ENCODE data around the gene GSE1. TPM values are rescaled to one million over a fixed set of nuclear protein-coding genes. Genes with fewer than 3 reads are reported as not detected.

GSE1 gene
- total RNA-seq, 4 donors from 2014 or later: 45.1 to 89.3 (median 71.3) TPM

DNA sequence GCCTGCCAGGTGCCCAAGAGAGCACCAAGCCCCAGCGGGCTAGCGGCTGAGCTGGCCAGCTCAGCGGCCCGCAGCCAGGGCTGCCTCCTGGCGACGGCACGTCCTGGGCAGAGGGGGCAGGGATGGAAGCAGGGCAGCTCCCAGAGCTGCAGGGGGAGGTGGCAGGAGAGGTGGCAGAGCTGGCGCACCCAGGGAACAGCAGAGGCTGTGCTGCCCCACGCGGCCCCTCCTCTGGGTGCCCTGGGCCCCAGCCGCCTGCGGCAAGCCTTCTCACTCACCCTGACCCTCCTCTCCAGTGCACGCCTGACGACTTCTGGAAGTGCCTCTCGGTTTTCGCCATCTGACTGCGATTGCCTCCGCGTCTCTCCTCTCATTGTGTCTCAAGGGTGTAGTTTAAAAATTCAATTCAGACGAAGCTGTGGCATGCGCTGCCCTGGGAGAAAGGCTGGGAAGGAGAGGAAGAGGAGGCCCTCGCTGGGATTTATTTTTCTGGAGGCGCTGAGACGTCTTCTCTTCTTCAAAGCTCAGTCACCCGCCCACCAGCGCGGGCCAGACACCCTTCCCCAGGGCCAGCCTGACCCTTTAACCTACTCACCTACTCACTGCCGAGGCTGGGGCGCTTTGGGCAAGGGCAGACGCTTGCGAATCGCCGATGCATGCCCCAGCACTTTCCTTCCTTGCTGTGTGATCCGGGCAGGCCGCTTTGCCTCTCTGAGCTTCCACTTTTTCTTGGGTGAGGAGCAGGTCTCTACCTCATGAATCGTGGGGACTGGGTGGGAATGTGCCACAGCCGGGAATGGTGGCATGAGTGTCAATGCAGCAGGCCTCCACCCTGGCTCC is 24.9 kb downstream of the GSE1 start:
- TF ChIP-seq, protein P1, sequence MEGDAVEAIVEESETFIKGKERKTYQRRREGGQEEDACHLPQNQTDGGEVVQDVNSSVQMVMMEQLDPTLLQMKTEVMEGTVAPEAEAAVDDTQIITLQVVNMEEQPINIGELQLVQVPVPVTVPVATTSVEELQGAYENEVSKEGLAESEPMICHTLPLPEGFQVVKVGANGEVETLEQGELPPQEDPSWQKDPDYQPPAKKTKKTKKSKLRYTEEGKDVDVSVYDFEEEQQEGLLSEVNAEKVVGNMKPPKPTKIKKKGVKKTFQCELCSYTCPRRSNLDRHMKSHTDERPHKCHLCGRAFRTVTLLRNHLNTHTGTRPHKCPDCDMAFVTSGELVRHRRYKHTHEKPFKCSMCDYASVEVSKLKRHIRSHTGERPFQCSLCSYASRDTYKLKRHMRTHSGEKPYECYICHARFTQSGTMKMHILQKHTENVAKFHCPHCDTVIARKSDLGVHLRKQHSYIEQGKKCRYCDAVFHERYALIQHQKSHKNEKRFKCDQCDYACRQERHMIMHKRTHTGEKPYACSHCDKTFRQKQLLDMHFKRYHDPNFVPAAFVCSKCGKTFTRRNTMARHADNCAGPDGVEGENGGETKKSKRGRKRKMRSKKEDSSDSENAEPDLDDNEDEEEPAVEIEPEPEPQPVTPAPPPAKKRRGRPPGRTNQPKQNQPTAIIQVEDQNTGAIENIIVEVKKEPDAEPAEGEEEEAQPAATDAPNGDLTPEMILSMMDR (IDR thresholded peaks at IDR 0.05 in 4 of 5, conservative IDR thresholded peaks at IDR 0.05 in 1 of 5): no peak
- no peak for TF ChIP-seq POLR2A (IDR thresholded peaks at IDR 0.05)
- Histone ChIP-seq H3K27ac (no peak overlapping the region), H3K27me3 (no peaks in the 10 kb centered on the region), H3K4me1 (peaks cover 29 to 41% of the 10 kb centered on the region in 2 donors), H3K36me3 (no peaks in the 10 kb centered on the region), H3K9me3 (no peaks in the 10 kb centered on the region), H3K4me3 (no peak overlapping the region)
- in situ Hi-C loops (cut with MboI; ENCODE audit: low sequenced_read_pairs in 4 of 4) (no loop called here), intact Hi-C loops (cut with DNase I; ENCODE audit: low total_unique reads) (no loop called here)
- DNase-seq (no peak), ATAC-seq (no peak)

DNA sequence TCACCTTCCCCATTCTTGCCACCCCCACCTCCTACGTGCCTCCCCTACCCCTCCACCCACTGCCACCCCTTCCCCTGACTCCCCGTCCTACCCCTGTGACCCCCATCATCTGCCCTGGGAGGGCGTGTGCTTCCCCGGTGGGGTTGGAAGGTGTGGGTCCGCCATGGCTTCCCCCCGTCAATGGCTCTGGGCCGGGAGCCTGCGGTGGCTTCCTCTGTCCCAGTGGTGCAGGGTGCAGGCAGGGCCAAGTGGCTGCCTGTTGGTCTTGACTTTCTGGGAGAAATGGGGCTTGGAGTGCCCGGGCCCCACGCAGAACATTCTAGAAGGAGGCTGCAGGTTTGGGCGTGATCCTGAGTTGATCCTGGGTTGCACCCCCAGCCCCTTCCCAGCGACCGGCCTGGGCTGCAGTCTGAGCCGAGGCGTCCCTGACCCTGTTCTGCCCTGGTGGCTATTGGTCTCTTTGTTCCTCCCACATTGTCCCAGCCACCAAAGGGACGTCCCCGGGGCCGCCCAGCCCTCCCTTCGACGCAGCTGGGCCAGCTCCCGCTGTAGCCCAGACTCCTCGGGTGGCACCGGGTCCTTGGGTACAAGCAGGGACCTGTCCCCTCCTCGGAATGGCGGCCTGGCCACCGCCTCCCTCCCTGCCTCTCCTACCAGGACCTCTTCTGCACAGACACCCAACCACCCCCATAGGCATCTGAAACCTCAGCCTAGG is 25.7 kb downstream of the GSE1 start:
- ATAC-seq (peak in 1 of 2 donors; percentile 2), DNase-seq (no peak)
- peak overlapping the region; percentile 79 to 88 (median 82) for H3K27ac ChIP-seq
- H3K27me3 ChIP-seq: no peaks in the 10 kb centered on the region
- no peaks in the 10 kb centered on the region for H3K9me3 ChIP-seq
- in situ Hi-C loops (cut with MboI; ENCODE audit: low sequenced_read_pairs in 4 of 4): no loop called here
- TF ChIP-seq, protein P1 (IDR thresholded peaks at IDR 0.05 in 4 of 5, conservative IDR thresholded peaks at IDR 0.05 in 1 of 5): no peak
- TF ChIP-seq POLR2A (IDR thresholded peaks at IDR 0.05): no peak
- peaks cover 29 to 41% of the 10 kb centered on the region in 2 donors for H3K4me1 ChIP-seq
- intact Hi-C loops (cut with DNase I; ENCODE audit: low total_unique reads): no loop called here
- peak overlapping the region in 1 of 4 donors; percentile 15 for H3K4me3 ChIP-seq
- H3K36me3 ChIP-seq: no peaks in the 10 kb centered on the region

GRCh38 chr16:85639529-85640253 is 26.6 kb downstream of the GSE1 start:
- ATAC-seq: peak; percentile 46 to 57
- H3K27ac ChIP-seq: peak overlapping the region; percentile 79 to 88 (median 82)
- peak overlapping the region in 2 of 4 donors; percentile 5 to 15 for H3K4me3 ChIP-seq
- no peaks in the 10 kb centered on the region for H3K36me3 ChIP-seq
- in situ Hi-C loops (cut with MboI; ENCODE audit: low sequenced_read_pairs in 4 of 4): no loop called here
- TF ChIP-seq, protein P1 (IDR thresholded peaks at IDR 0.05 in 4 of 5, conservative IDR thresholded peaks at IDR 0.05 in 1 of 5): peak in 2 of 5 experiments; percentile 25 to 36
- peak; percentile 32 to 34 for TF ChIP-seq POLR2A (IDR thresholded peaks at IDR 0.05)
- H3K4me1 ChIP-seq: peaks cover 29 to 41% of the 10 kb centered on the region in 2 donors
- no peaks in the 10 kb centered on the region for H3K9me3 ChIP-seq
- intact Hi-C loops (cut with DNase I; ENCODE audit: low total_unique reads): no loop called here
- DNase-seq: peak; percentile 78 to 92
- no peaks in the 10 kb centered on the region for H3K27me3 ChIP-seq

GRCh38 chr16:85640254-85640558 is 27.1 kb downstream of the GSE1 start:
- in situ Hi-C loops (cut with MboI; ENCODE audit: low sequenced_read_pairs in 4 of 4): no loop called here
- intact Hi-C loops (cut with DNase I; ENCODE audit: low total_unique reads): no loop called here
- ATAC-seq: no peak
- TF ChIP-seq POLR2A (IDR thresholded peaks at IDR 0.05): no peak
- TF ChIP-seq, protein P1 (IDR thresholded peaks at IDR 0.05 in 4 of 5, conservative IDR thresholded peaks at IDR 0.05 in 1 of 5): no peak
- peak overlapping the region; percentile 79 to 88 (median 82) for H3K27ac ChIP-seq
- no peaks in the 10 kb centered on the region for H3K36me3 ChIP-seq
- peak in 1 of 2 donors; percentile 52 for DNase-seq
- H3K9me3 ChIP-seq: no peaks in the 10 kb centered on the region
- H3K4me3 ChIP-seq: peak overlapping the region in 2 of 4 donors; percentile 5 to 15
- peaks cover 29 to 41% of the 10 kb centered on the region in 2 donors for H3K4me1 ChIP-seq
- H3K27me3 ChIP-seq: no peaks in the 10 kb centered on the region

All from gastrocnemius medialis (tissue), 4 donors.